NCI-H82 treated with DMSO at 0.1 percent for 48 hours (cell line): Measurements from ENCODE around the gene DCPS.
"Not testable (repeated sequence)": the region's sequence is repeated elsewhere in the genome, so short reads cannot be mapped to it uniquely, and the experiment has no call there.

Experiments used
- DNase-seq: peaks from one replicate; lab custom pipeline; 2025; ENCODE audit not compliant: unreplicated experiment; lab: John Stamatoyannopoulos, UW

Gene DCPS

GRCh38 chr11:126303623-126304456 lies at the start of gene DCPS:
Gene DCPS, plus strand, starts transcription at chr11:126304060. Its CDS starts 21 bp downstream, at chr11:126304081.
- DNase-seq: peak; percentile 70

- DNase-seq: no peak
These were observed 49.0 kb upstream of the DCPS start for GRCh38 chr11:126254819-126255218.

- DNase-seq: not testable (repeated sequence)
These were observed 48.4 kb upstream of the DCPS start for GRCh38 chr11:126255507-126255906.

GRCh38 chr11:126256216-126256615 lies 47.6 kb upstream of the DCPS start:
- no peak for DNase-seq

- DNase-seq: no peak
These were observed 46.7 kb upstream of the DCPS start for GRCh38 chr11:126257144-126257543.

- DNase-seq: no peak
These were observed 46.1 kb upstream of the DCPS start for GRCh38 chr11:126257764-126258163.

- no peak for DNase-seq
These were observed 41.6 kb upstream of the DCPS start for GRCh38 chr11:126262216-126262615.

GRCh38 chr11:126263489-126263888 lies 40.4 kb upstream of the DCPS start:
- DNase-seq: no peak

- DNase-seq: no peak
These were observed 38.0 kb upstream of the DCPS start for GRCh38 chr11:126265811-126266210.

GRCh38 chr11:126267650-126268049 lies 36.2 kb upstream of the DCPS start:
- DNase-seq: no peak

GRCh38 chr11:126268361-126268707 lies 35.5 kb upstream of the DCPS start:
- DNase-seq: no peak

- peak; percentile 88 for DNase-seq
These were observed 34.9 kb upstream of the DCPS start, which contains the start of the genes FOXRED1 and SRPRA for GRCh38 chr11:126268708-126269579. Gene FOXRED1, plus strand, starts transcription at chr11:126269154. Its CDS starts 53 bp downstream, at chr11:126269207. Gene SRPRA, minus strand, starts transcription at chr11:126268895. Its CDS starts 91 bp downstream, at chr11:126268804.

GRCh38 chr11:126277322-126277721 lies 26.5 kb upstream of the DCPS start:
- no peak for DNase-seq

- DNase-seq: no peak
These were observed 26.1 kb upstream of the DCPS start for GRCh38 chr11:126277780-126278179.

- DNase-seq: no peak
These were observed 24.7 kb upstream of the DCPS start for GRCh38 chr11:126279191-126279590.

- DNase-seq: no peak
These were observed 23.3 kb upstream of the DCPS start for GRCh38 chr11:126280595-126280994.

GRCh38 chr11:126281245-126281644 lies 22.6 kb upstream of the DCPS start:
- DNase-seq: no peak

GRCh38 chr11:126281666-126282175 lies 22.1 kb upstream of the DCPS start:
- no peak for DNase-seq

- DNase-seq: no peak
These were observed 21.5 kb upstream of the DCPS start for GRCh38 chr11:126282361-126282735.

- no peak for DNase-seq
These were observed 20.9 kb upstream of the DCPS start, which contains the start of gene TIRAP for GRCh38 chr11:126282736-126283591. Gene TIRAP, plus strand, starts transcription at chr11:126283093. Its CDS starts 7,802 bp downstream, at chr11:126290895.

GRCh38 chr11:126284829-126285228 lies 19.0 kb upstream of the DCPS start:
- no peak for DNase-seq
